Ectodermal cell (in vitro differentiated cells): ENCODE data around the gene AQP7.
"Not testable (repeated sequence)": the region's sequence is repeated elsewhere in the genome, so short reads cannot be mapped to it uniquely, and the experiment has no call there.

Experiments used
- H3K27ac ChIP-seq: 2 replicates; pipeline ENCODE4 v1.7.0; 2013; ENCODE audit warnings: mild to moderate bottlenecking, low read depth, low read length; ENCODE audit not compliant: insufficient read depth, poor library complexity, severe bottlenecking
- H3K27me3 ChIP-seq: 2 replicates; pipeline ENCODE4 v1.7.0; 2013; ENCODE audit warnings: mild to moderate bottlenecking, low read length; ENCODE audit not compliant: insufficient read depth, control insufficient read depth, poor library complexity, severe bottlenecking
- H3K36me3 ChIP-seq: one replicate; pipeline ENCODE4 v1.7.0; 2013; ENCODE audit warnings: low read length; ENCODE audit not compliant: control insufficient read depth, insufficient read depth
- H3K4me1 ChIP-seq: one replicate; pipeline ENCODE4 v1.7.0; 2013; ENCODE audit warnings: low read length; ENCODE audit not compliant: control insufficient read depth, insufficient read depth
- H3K4me3 ChIP-seq: 2 replicates; pipeline ENCODE4 v1.7.0; 2013; ENCODE audit warnings: low read depth, low read length, control low read depth; ENCODE audit not compliant: insufficient read depth
- H3K9me3 ChIP-seq: 2 replicates; pipeline ENCODE4 v1.7.0; 2013; ENCODE audit warnings: mild to moderate bottlenecking, low read length, moderate library complexity; ENCODE audit not compliant: control insufficient read depth
- WGBS, 2 experiments: methylation state at CpG; one replicate each; pipeline ENCODE4 v1.1.7; 2013; ENCODE audit warnings: missing lambda C conversion rate in 2 of 2; 5-methylcytosine and 5-hydroxymethylcytosine counted together

AQP7 gene

GRCh38 chr9:33433871-33434270 is 31.5 kb upstream of the AQP7 start:
- Histone ChIP-seq H3K4me3 (no peak overlapping the region), H3K27me3 (no peaks in the 10 kb centered on the region), H3K27ac (no peak overlapping the region), H3K4me1 (no peaks in the 10 kb centered on the region), H3K9me3 (no peaks in the 10 kb centered on the region), H3K36me3 (no peaks in the 10 kb centered on the region)
- WGBS, 2 experiments, result 89 to 93% methylated on average over 8 of the region's 8 CpGs

- WGBS, 2 experiments, result 89 to 95% methylated on average over 2 of the region's 2 CpGs
- Histone ChIP-seq H3K9me3 (no peaks in the 10 kb centered on the region), H3K27me3 (no peaks in the 10 kb centered on the region), H3K27ac (no peak overlapping the region), H3K4me3 (no peak overlapping the region), H3K4me1 (no peaks in the 10 kb centered on the region), H3K36me3 (no peaks in the 10 kb centered on the region)
Observed at GRCh38 chr9:33431420-33431819, 29.1 kb upstream of the AQP7 start.

- no peaks in the 10 kb centered on the region for H3K9me3 ChIP-seq
- WGBS, 2 experiments, result 71 to 75% methylated on average over 1 of the region's 1 CpG
Observed at GRCh38 chr9:33430942-33431341, 28.6 kb upstream of the AQP7 start.

GRCh38 chr9:33429256-33429985 is 27.1 kb upstream of the AQP7 start:
- Histone ChIP-seq H3K9me3 (no peaks in the 10 kb centered on the region), H3K27me3 (no peaks in the 10 kb centered on the region), H3K36me3 (no peaks in the 10 kb centered on the region), H3K27ac (no peak overlapping the region), H3K4me1 (no peaks in the 10 kb centered on the region), H3K4me3 (no peak overlapping the region)
- WGBS, 2 experiments, result 93 to 100% methylated on average over 2 to 3 of the region's 3 CpGs

More at GRCh38 chr9:33430942-33431341, 28.6 kb upstream of the AQP7 start:
- Histone ChIP-seq H3K27ac (no peak overlapping the region), H3K36me3 (no peaks in the 10 kb centered on the region), H3K27me3 (no peaks in the 10 kb centered on the region), H3K4me3 (no peak overlapping the region), H3K4me1 (no peaks in the 10 kb centered on the region)

GRCh38 chr9:33426843-33427293 is 24.5 kb upstream of the AQP7 start:
- Histone ChIP-seq H3K36me3 (no peaks in the 10 kb centered on the region), H3K4me1 (no peaks in the 10 kb centered on the region), H3K9me3 (no peaks in the 10 kb centered on the region), H3K27me3 (no peaks in the 10 kb centered on the region), H3K4me3 (no peak overlapping the region), H3K27ac (no peak overlapping the region)
- WGBS, 2 experiments, result 92% methylated on average over 7 of the region's 7 CpGs

- no peaks in the 10 kb centered on the region for H3K4me1 ChIP-seq
- H3K27me3 ChIP-seq, result no peaks in the 10 kb centered on the region
- no peaks in the 10 kb centered on the region for H3K9me3 ChIP-seq
- H3K4me3 ChIP-seq, result no peak overlapping the region
- no peaks in the 10 kb centered on the region for H3K36me3 ChIP-seq
- 87 to 88% methylated on average over 4 of the region's 4 CpGs for WGBS, 2 experiments
- no peak overlapping the region for H3K27ac ChIP-seq
Observed at GRCh38 chr9:33425128-33425533, 22.8 kb upstream of the AQP7 start.

- not testable (repeated sequence) for H3K4me1 ChIP-seq, H3K4me3 ChIP-seq, H3K9me3 ChIP-seq, H3K27ac ChIP-seq, H3K27me3 ChIP-seq, H3K36me3 ChIP-seq
- 93 to 100% methylated on average over 5 to 6 of the region's 6 CpGs for WGBS, 2 experiments
Observed at GRCh38 chr9:33424492-33424891, 22.1 kb upstream of the AQP7 start.

- not testable (repeated sequence) for H3K27me3 ChIP-seq, H3K9me3 ChIP-seq, H3K27ac ChIP-seq, H3K4me1 ChIP-seq, H3K4me3 ChIP-seq, H3K36me3 ChIP-seq
- WGBS, 2 experiments, result no CpG with 5 or more reads among the region's 7 CpGs
Observed at GRCh38 chr9:33424043-33424442, 21.7 kb upstream of the AQP7 start.

- no peaks in the 10 kb centered on the region for H3K27me3 ChIP-seq
- no peak overlapping the region for H3K27ac ChIP-seq
- no peak overlapping the region for H3K4me3 ChIP-seq
- H3K36me3 ChIP-seq, result no peaks in the 10 kb centered on the region
- WGBS, 2 experiments, result 79 to 83% methylated on average over 10 of the region's 10 CpGs
- H3K9me3 ChIP-seq, result no peaks in the 10 kb centered on the region
- H3K4me1 ChIP-seq, result no peaks in the 10 kb centered on the region
Observed at GRCh38 chr9:33419708-33420303, 17.4 kb upstream of the AQP7 start.

- H3K27ac ChIP-seq, result no peak overlapping the region
- no peaks in the 10 kb centered on the region for H3K9me3 ChIP-seq
- H3K4me1 ChIP-seq, result no peaks in the 10 kb centered on the region
- no peaks in the 10 kb centered on the region for H3K36me3 ChIP-seq
- H3K27me3 ChIP-seq, result no peaks in the 10 kb centered on the region
- no peak overlapping the region for H3K4me3 ChIP-seq
- WGBS, 2 experiments, result 94% methylated on average over 8 of the region's 8 CpGs
Observed at GRCh38 chr9:33418090-33418489, 15.7 kb upstream of the AQP7 start.
